Ovary (tissue), 9 donors: ENCODE results near the gene ARFIP1. TPM values are rescaled to one million over a fixed set of nuclear protein-coding genes. Genes with fewer than 3 reads are reported as not detected.

ENCODE experiments used
- DNase-seq, 5 donors: peaks; one replicate each; pipeline ENCODE4 v3.0.0-alpha.2; 2019 to 2020
- H3K27ac ChIP-seq, 2 donors: fragments of 200-600 bp; one replicate each; pipeline versions ENCODE4 v1.5.1 to v1.8.0; 2019 to 2022
- H3K27me3 ChIP-seq: fragments of 200-600 bp; one replicate; pipeline ENCODE4 v1.8.0; 2022
- H3K36me3 ChIP-seq: fragments of 200-600 bp; sonication (generic); one replicate; pipeline ENCODE4 v1.5.1; 2019
- H3K4me1 ChIP-seq: one replicate; pipeline ENCODE4 v1.8.1; 2013; ENCODE audit warnings: mild to moderate bottlenecking, moderate library complexity; ENCODE audit not compliant: insufficient read depth
- H3K4me3 ChIP-seq: fragments of 200-600 bp; sonication (generic); one replicate; pipeline ENCODE4 v1.5.1; 2017
- H3K9me3 ChIP-seq, 2 donors: fragments of 200-600 bp in 1 of 2; sonication (generic) in 1 of 2; one replicate each; pipeline versions ENCODE4 v1.5.1 to v1.8.1; 2013 to 2019; ENCODE audit warnings: mild to moderate bottlenecking in 1 of 2, moderate library complexity in 1 of 2
- CTCF ChIP-seq, 3 donors: fragments of 450-650 bp in 2 of 3; fragments of 200-600 bp in 1 of 3; IDR thresholded peaks; one replicate each; pipeline versions ENCODE4 v1.5.1 to v1.8.0; 2016 to 2022; ENCODE audit warnings: antibody characterized with exemption in 3 of 3, mild to moderate bottlenecking in 1 of 3
- EP300 ChIP-seq: sonication (generic); formaldehyde crosslinking; IDR thresholded peaks from one replicate; pipeline ENCODE4 v1.6.1; 2017; ENCODE audit warnings: antibody characterized with exemption
- POLR2A ChIP-seq: fragments of 450-650 bp; IDR thresholded peaks from one replicate; pipeline ENCODE4 v1.6.1; 2017; ENCODE audit warnings: antibody characterized with exemption, mild to moderate bottlenecking, moderate library complexity
- WGBS, 3 donors: extraction: QIAGEN DNeasy Blood & Tissue Kit in 1 of 3; methylation state at CpG; one replicate each; pipeline versions ENCODE4 v1.1.5 to v1.1.7; 2013 to 2017; 5-methylcytosine and 5-hydroxymethylcytosine counted together
- intact Hi-C, 4 donors: fragments of 100-400 bp; cut with DNase I; formaldehyde crosslinking; loops; one replicate each; pipeline versions ENCODE4 v1.11.0 to v1.15.1; 2022 to 2023
- polyA plus RNA-seq, 2 donors: library from polyadenylated mRNA; stranded (reverse); fragments of 200-250 nt in 1 of 2; fragments of 350-450 nt in 1 of 2; fragmentation: Illumina TruSeq in 1 of 2; extraction: RNeasy Lipid Tissue Mini Kit (QIAGEN cat#74804) in 1 of 2; gene quantifications; one replicate each; pipeline ENCODE4 v1.2.3, GENCODE V29; 2013 to 2014
- total RNA-seq, 7 donors: library from RNA; depleted of rRNA in 2 of 7; stranded (reverse); fragments of >200 nt in 2 of 7; fragmentation: NEBNext Ultra II Directional in 3 of 7; extraction: Animal tissue kit (Norgen Biotek cat#: 25700) in 3 of 7; gene quantifications; one replicate each; pipeline versions ENCODE4 v1.1.0 to v1.2.4, GENCODE V29; 2016 to 2023
- donor health status: DM: no; HTN: no; CAD: no; lungs with moderate emphysema.
- donor health status: DM: no; HTN: no; CAD: no.
- donor health status: Bipolar disorder and iron deficiency.
- donor health status: DM: yes; HTN: yes; CAD: no.
- donor health status: DM: no; HTN: no; CAD: no.
- donor health status: DM: yes; HTN: yes; CAD: no.

ARFIP1 gene
- total and polyA plus RNA-seq, 9 donors, result 15.6 to 47.4 (median 29.8) TPM

GRCh38 chr4:152817331-152817730, 37.6 kb downstream of the ARFIP1 start:
- DNase-seq, result no peak
- intact Hi-C loops, result no loop called here
- no peak for TF ChIP-seq CTCF (IDR thresholded peaks at IDR 0.05)
- no peak for TF ChIP-seq EP300
- no peak for TF ChIP-seq POLR2A
- Histone ChIP-seq H3K4me1 (no peaks in the 10 kb centered on the region), H3K27me3 (no peaks in the 10 kb centered on the region), H3K36me3 (no peaks in the 10 kb centered on the region), H3K27ac (no peak overlapping the region), H3K9me3 (no peaks in the 10 kb centered on the region), H3K4me3 (no peak overlapping the region)

- H3K27me3 ChIP-seq, result no peaks in the 10 kb centered on the region
- H3K4me1 ChIP-seq, result no peaks in the 10 kb centered on the region
- WGBS, 3 donors, result 94 to 95% (median 95%) methylated on average over 7 of the region's 7 CpGs
- H3K9me3 ChIP-seq, result no peaks in the 10 kb centered on the region
- no peak for TF ChIP-seq POLR2A
- no peak for TF ChIP-seq EP300
- TF ChIP-seq CTCF (IDR thresholded peaks at IDR 0.05), result no peak
- H3K27ac ChIP-seq, result no peak overlapping the region
- no peak overlapping the region for H3K4me3 ChIP-seq
- H3K36me3 ChIP-seq, result no peaks in the 10 kb centered on the region
- no peak for DNase-seq
- intact Hi-C loops, result no loop called here
Observed at GRCh38 chr4:152819026-152819645, 39.4 kb downstream of the ARFIP1 start.

- no peaks in the 10 kb centered on the region for H3K27me3 ChIP-seq
- H3K9me3 ChIP-seq, result no peaks in the 10 kb centered on the region
- H3K27ac ChIP-seq, result no peak overlapping the region
- H3K4me1 ChIP-seq, result no peaks in the 10 kb centered on the region
- no peak for DNase-seq
- H3K36me3 ChIP-seq, result no peaks in the 10 kb centered on the region
- intact Hi-C loops, result no loop called here
- TF ChIP-seq CTCF (IDR thresholded peaks at IDR 0.05), result no peak
- no peak for TF ChIP-seq EP300
- no peak for TF ChIP-seq POLR2A
- H3K4me3 ChIP-seq, result no peak overlapping the region
- 94 to 100% (median 96%) methylated on average over 2 of the region's 2 CpGs for WGBS, 3 donors
Observed at GRCh38 chr4:152820073-152820472, 40.3 kb downstream of the ARFIP1 start.

- whole genome bisulfite sequencing, 3 donors, result 97 to 100% (median 98%) methylated on average over 1 of the region's 1 CpG
- no peaks in the 10 kb centered on the region for H3K4me1 ChIP-seq
- no peaks in the 10 kb centered on the region for H3K36me3 ChIP-seq
- no peak overlapping the region for H3K27ac ChIP-seq
- TF ChIP-seq POLR2A, result no peak
- no peak for TF ChIP-seq EP300
- TF ChIP-seq CTCF (IDR thresholded peaks at IDR 0.05), result no peak
- intact Hi-C loops, result no loop called here
- no peak overlapping the region for H3K4me3 ChIP-seq
- no peak for DNase-seq
- H3K27me3 ChIP-seq, result no peaks in the 10 kb centered on the region
- no peaks in the 10 kb centered on the region for H3K9me3 ChIP-seq
Observed at GRCh38 chr4:152822323-152822722, 42.6 kb downstream of the ARFIP1 start.
